BJ (cell line): Measurements from ENCODE around the gene AGFG2. TPM values are rescaled to one million over a fixed set of nuclear protein-coding genes. Genes with fewer than 3 reads are reported as not detected.

Experiments
- CTCF ChIA-PET: fragments of 350-600 bp; formaldehyde crosslinking; extraction: SDS; loops from one replicate; lab custom pipeline; 2021; ENCODE audit warnings: antibody characterized with exemption, inconsistent platforms; lab: Yijun Ruan, JAX
- POLR2A ChIA-PET: fragments of 300-600 bp; sonication (Branson Sonifier 250); formaldehyde crosslinking; extraction: SDS; loops from one replicate; lab custom pipeline; 2021; ENCODE audit warnings: antibody characterized with exemption; lab: Charles Lee
- DNase-seq: peaks from one replicate; pipeline ENCODE4 v3.0.0-alpha.2; 2011; ENCODE audit warnings: low read depth
- H3K27me3 ChIP-seq: 2 replicates; pipeline ENCODE4 v1.6.0; 2011; ENCODE audit warnings: low read length; ENCODE audit not compliant: control insufficient read depth, insufficient read depth
- H3K36me3 ChIP-seq: 2 replicates; pipeline ENCODE4 v1.5.1; 2011; ENCODE audit warnings: low read length; ENCODE audit not compliant: control insufficient read depth, insufficient read depth
- H3K4me3 ChIP-seq: 2 replicates; pipeline ENCODE4 v1.5.1; 2011; ENCODE audit warnings: low read depth, mild to moderate bottlenecking, control low read depth, low read length
- polyA plus RNA-seq: library from polyadenylated mRNA; depleted of rRNA; stranded (reverse); fragments of >200 nt; gene quantifications from 2 replicates; pipeline ENCODE4 v1.2.3, GENCODE V29; 2011
- TF ChIP-seq, protein P1 (sequence below): IDR thresholded peaks from 2 replicates; pipeline ENCODE4 v1.5.1; 2011; ENCODE audit warnings: low read depth, mild to moderate bottlenecking, control low read depth, inconsistent platforms, low read length, moderate library complexity; ENCODE audit not compliant: insufficient read depth

The AGFG2 gene
- polyA plus RNA-seq, 1 experiment, result 10.9 TPM

DNA sequence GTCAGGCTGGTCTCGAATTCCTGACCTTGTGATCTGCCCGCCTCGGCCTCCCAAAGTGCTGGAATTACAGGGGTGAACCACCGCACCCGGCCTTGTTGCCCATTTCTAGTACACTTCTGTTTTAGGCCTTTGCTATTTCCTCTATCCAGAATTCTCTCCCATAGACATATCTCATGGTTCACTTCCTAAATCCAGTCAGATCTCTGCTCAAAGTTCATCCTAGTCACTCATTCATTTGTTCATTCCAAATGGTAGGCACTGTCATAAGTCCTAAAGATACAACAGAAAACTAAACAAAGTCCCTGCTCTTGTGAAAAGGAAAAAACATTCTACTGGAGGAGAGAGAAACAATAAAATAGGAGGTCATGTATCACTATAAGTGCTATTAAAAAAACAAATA, 71.0 kb downstream of the AGFG2 start:
- Histone ChIP-seq H3K36me3 (peaks cover 21% of the 10 kb centered on the region), H3K27me3 (no peaks in the 10 kb centered on the region), H3K4me3 (no peak overlapping the region)
- ChIA-PET CTCF (no interaction called here), POLR2A (no interaction called here)
- TF ChIP-seq, protein P1, sequence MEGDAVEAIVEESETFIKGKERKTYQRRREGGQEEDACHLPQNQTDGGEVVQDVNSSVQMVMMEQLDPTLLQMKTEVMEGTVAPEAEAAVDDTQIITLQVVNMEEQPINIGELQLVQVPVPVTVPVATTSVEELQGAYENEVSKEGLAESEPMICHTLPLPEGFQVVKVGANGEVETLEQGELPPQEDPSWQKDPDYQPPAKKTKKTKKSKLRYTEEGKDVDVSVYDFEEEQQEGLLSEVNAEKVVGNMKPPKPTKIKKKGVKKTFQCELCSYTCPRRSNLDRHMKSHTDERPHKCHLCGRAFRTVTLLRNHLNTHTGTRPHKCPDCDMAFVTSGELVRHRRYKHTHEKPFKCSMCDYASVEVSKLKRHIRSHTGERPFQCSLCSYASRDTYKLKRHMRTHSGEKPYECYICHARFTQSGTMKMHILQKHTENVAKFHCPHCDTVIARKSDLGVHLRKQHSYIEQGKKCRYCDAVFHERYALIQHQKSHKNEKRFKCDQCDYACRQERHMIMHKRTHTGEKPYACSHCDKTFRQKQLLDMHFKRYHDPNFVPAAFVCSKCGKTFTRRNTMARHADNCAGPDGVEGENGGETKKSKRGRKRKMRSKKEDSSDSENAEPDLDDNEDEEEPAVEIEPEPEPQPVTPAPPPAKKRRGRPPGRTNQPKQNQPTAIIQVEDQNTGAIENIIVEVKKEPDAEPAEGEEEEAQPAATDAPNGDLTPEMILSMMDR, result no peak
- no peak for DNase-seq

DNA sequence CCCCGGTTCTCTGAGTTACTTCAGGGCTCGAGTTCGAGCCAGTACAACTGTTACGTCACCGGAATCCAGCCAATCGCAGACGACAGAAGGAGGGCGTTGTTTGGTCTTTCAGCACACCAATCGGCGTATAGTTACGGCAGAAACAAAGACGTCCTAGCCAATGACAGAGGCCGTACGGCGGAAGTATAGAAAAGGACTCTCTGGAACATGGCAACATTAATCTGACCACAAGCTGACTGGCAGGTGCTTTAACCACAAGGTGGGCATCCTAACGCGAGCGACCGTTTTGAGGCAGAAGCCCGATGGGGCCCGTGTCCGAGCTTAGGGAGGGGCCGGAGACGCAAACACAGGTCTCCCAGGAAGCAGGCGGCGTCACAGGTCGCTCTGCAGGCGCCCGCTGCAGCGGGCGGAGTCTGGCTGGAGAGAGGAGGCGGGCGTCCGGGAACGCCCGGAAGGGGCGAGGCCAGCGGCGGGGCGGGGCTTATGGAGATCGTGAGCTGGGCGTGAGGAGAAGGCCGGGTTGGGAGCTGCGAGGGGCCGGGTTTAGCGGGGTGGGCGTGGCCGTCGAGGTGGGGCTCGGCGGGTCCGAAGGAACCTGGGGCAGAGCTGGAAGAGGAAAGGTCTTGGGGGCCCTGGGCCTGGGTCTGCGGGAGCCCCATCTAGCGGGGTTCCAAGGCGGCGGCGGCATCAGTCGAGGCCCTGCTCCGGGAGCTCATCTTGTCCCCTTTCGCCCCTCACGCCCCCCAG, 73.2 kb downstream of the AGFG2 start, which contains the start of gene MOSPD3:
TSS of gene MOSPD3 (plus strand) at position 558 of the 747 bp plus-strand sequence. CDS start 252 bp downstream, outside the sequence.
- TF ChIP-seq, protein P1, result no peak
- H3K36me3 ChIP-seq, result peaks cover 8% of the 10 kb centered on the region
- no peaks in the 10 kb centered on the region for H3K27me3 ChIP-seq
- ChIA-PET POLR2A (interaction anchor here (0.7 to 1.3 kb wide), 5 partner anchors 9 to 278 kb away, joined by 3 to 9 read pairs (median 4); partner anchors contain the start of gene UFSP1), CTCF (interaction anchor here (0.6 to 2.9 kb wide), 11 partner anchors 10 to 240 kb away, joined by 3 to 16 read pairs (median 4); partner anchors contain the start of genes PCOLCE, POP7 and SLC12A9)
- DNase-seq, result peak; percentile 98
- peak within 1 kb of the TSS; percentile 83 for H3K4me3 ChIP-seq

DNA sequence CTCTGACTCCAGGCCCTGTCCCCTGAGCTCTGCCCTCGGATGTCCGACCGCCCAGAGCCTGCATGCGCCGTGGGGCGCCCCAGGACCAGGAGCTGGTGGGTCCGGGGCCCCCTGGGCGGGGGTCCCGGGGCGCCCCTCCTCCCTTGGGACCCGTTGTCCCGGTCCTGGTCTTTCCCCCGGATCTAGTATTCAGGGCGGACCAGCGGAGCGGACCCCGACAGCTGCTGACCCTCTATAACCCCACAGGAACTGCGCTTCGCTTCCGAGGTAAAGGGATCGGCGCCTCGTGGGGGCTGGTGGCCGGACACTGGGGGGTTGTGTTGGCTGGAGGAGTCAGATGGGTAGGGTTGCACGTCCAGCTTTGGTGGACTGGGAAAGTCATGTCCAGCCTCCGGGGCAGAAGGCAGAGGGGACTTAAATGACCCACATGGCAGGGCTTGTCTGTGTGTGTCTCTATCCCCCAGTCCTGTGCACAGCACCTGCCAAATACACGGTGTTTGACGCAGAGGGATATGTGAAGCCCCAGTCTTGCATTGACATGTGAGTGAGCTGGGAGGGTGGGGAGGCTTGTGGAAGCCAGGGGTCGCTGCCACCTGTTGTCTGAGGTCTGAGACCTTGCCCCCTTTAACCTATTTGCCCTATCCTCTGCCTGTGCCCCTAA, 73.9 kb downstream of the AGFG2 start:
- DNase-seq, result no peak
- TF ChIP-seq, protein P1, result peak; percentile 33; the same call in 1 of the 2 replicates
- CTCF ChIA-PET, result interaction anchor here (0.6 to 2.9 kb wide), 12 partner anchors 11 to 239 kb away, joined by 3 to 16 read pairs (median 4); partner anchors contain the start of genes PCOLCE, POP7 and SLC12A9
- peak overlapping the region; percentile 83 for H3K4me3 ChIP-seq
- H3K27me3 ChIP-seq, result no peaks in the 10 kb centered on the region
- POLR2A ChIA-PET, result interaction anchor here (0.7 to 1.3 kb wide), 5 partner anchors 10 to 277 kb away, joined by 3 to 9 read pairs (median 4); partner anchors contain the start of gene UFSP1
- H3K36me3 ChIP-seq, result peaks cover 2% of the 10 kb centered on the region

DNA sequence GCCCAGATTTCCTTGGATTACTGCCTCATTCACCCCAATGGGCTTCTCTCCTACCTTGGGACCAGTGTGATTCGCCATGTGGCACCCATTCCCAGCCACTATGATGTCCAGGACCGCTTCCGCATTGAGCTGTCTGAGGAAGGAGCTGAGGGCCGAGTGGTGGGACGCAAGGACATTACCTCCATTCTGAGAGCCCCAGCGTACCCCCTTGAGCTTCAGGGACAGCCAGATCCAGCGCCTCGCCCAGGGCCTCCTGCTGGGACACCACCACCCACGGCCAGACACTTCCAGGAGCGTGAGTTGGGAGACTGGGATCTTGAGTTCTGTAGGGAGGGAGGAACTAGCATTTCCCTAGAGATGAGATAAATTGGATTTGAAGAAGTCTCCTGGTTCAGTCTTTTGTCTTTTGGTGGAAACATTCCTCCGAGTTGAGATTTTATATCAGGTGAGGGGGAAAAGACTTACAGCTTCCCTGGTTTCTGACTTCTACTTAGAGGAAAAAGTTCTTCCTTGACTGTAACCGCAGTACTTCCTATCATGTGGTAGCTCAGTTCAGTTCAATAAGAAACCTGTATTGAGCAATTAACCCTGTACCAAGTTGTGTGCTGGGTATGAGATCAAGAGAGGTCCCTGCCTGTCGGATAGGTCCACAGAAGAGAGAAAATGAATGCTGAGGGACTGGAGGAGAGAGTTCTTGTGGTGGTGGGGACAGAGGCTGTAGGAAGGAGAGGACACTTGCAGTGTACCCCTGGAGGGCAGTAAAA, 74.6 kb downstream of the AGFG2 start:
- DNase-seq, result no peak
- ChIA-PET POLR2A (interaction anchor here (0.6 kb wide), 1 partner anchor 98 kb away, joined by 4 read pairs; no protein-coding TSS in a partner anchor), CTCF (interaction anchor here (1.7 to 2.9 kb wide), 4 partner anchors 10 to 144 kb away, joined by 6 to 16 read pairs (median 8); partner anchors contain the start of gene POP7)
- Histone ChIP-seq H3K36me3 (no peaks in the 10 kb centered on the region; the same call in 1 of the 2 replicates), H3K27me3 (no peaks in the 10 kb centered on the region), H3K4me3 (peak overlapping the region; percentile 83)
- TF ChIP-seq, protein P1, result no peak
